HepG2 (cell line): ENCODE results near the gene THBS4. TPM values are rescaled to one million over a fixed set of nuclear protein-coding genes. Genes with fewer than 3 reads are reported as not detected.
A peak's percentile ranks its signal among the peaks of the same experiment; 100 is the strongest.

ENCODE experiments used
- EHMT2 ChIP-seq: fragments of 200-600 bp; sonication (generic); IDR thresholded peaks from 2 replicates; pipeline ENCODE4 v1.7.0; 2017; ENCODE audit warnings: antibody characterized with exemption, low read depth, low read length, borderline replicate concordance
- ELF3 ChIP-seq: IDR thresholded peaks from 2 replicates; pipeline ENCODE4 v1.6.1; 2016; ENCODE audit warnings: missing genetic modification reagents, missing compliant biosample characterization
- KLF15 ChIP-seq: sonication (generic); formaldehyde crosslinking; IDR thresholded peaks from 2 replicates; pipeline ENCODE4 v1.8.1; 2023; ENCODE audit warnings: borderline replicate concordance, mild to moderate bottlenecking, inconsistent platforms, missing genetic modification reagents, mixed read lengths
- MAFK ChIP-seq, 2 experiments: IDR thresholded peaks in 1 of 2; conservative IDR thresholded peaks in 1 of 2; 2 replicates each; pipeline ENCODE4 v1.6.1; 2011; ENCODE audit warnings: improper control_type of control experiment in 2 of 2, low read length in 2 of 2
- RNF2 ChIP-seq: fragments of 450-650 bp; conservative IDR thresholded peaks from 2 replicates; pipeline ENCODE4 v1.6.1; 2016; ENCODE audit warnings: low read depth
- TBL1XR1 ChIP-seq: fragments of 150-350 bp; IDR thresholded peaks from 2 replicates; pipeline ENCODE4 v1.6.1; 2014; ENCODE audit warnings: borderline replicate concordance, low read length; ENCODE audit not compliant: partially characterized antibody
- U2AF1 ChIP-seq: fragments of 200-400 bp; formaldehyde crosslinking; optimal IDR thresholded peaks from 2 replicates; pipeline ENCODE3; 2017; ENCODE audit warnings: mild to moderate bottlenecking, low read depth, low read length
- ZBTB40 ChIP-seq, 2 experiments: fragments of 450-650 bp in 1 of 2; sonication (generic) in 1 of 2; formaldehyde crosslinking in 1 of 2; IDR thresholded peaks; 2 replicates each; pipeline versions ENCODE4 v1.6.1 to v1.8.0; 2016 to 2022; ENCODE audit warnings: antibody characterized with exemption in 1 of 2, mild to moderate bottlenecking in 1 of 2, missing genetic modification reagents in 1 of 2
- ZBTB42 ChIP-seq: sonication (generic); formaldehyde crosslinking; IDR thresholded peaks from 2 replicates; pipeline ENCODE4 v1.5.0; 2020; ENCODE audit warnings: mild to moderate bottlenecking, missing genetic modification reagents
- ZNF501 ChIP-seq: sonication (generic); formaldehyde crosslinking; IDR thresholded peaks from 2 replicates; pipeline ENCODE4 v1.5.1; 2020; ENCODE audit warnings: mild to moderate bottlenecking, moderate library complexity, missing genetic modification reagents
- ZNF605 ChIP-seq: sonication (generic); formaldehyde crosslinking; IDR thresholded peaks from 2 replicates; pipeline ENCODE4 v1.8.0; 2022; ENCODE audit warnings: mild to moderate bottlenecking, missing genetic modification reagents
- ZNF619 ChIP-seq: sonication (generic); formaldehyde crosslinking; IDR thresholded peaks from 2 replicates; pipeline ENCODE4 v1.4.0; 2020; ENCODE audit warnings: mild to moderate bottlenecking, missing genetic modification reagents
- polyA plus RNA-seq, 8 experiments: library from polyadenylated mRNA; depleted of rRNA in 3 of 8; stranded (reverse) in 7 of 8; unstranded in 1 of 8; fragments of >200 nt; fragmentation: Illumina TruSeq in 4 of 8; extraction: Trizol in 4 of 8; gene quantifications; 2 replicates each; pipeline versions ENCODE4 v1.2.1 to v1.2.3, GENCODE V29; 2011 to 2016; ENCODE audit warnings: low read depth in 4 of 8, missing spikeins in 1 of 8, mixed read lengths in 1 of 8; ENCODE audit not compliant: insufficient read depth in 1 of 8
- total RNA-seq, 5 experiments: library from RNA; depleted of rRNA; stranded (reverse); fragments of >200 nt; fragmentation: Illumina TruSeq; extraction: Trizol; gene quantifications; 2 replicates each; pipeline ENCODE4 v1.2.3, GENCODE V29; 2016; ENCODE audit warnings: low read depth in 1 of 5
- TF ChIP-seq, protein P1 (sequence below): IDR thresholded peaks from 2 replicates; pipeline ENCODE4 v1.6.1; 2018; ENCODE audit warnings: missing genetic modification reagents, mild to moderate bottlenecking, missing compliant biosample characterization

THBS4 gene
- total and polyA plus RNA-seq, 2 of the 13 experiments (the other 11 are each of a cell fraction or from before 2014, with no cell fraction given): 0.60 to 1.2 TPM

DNA sequence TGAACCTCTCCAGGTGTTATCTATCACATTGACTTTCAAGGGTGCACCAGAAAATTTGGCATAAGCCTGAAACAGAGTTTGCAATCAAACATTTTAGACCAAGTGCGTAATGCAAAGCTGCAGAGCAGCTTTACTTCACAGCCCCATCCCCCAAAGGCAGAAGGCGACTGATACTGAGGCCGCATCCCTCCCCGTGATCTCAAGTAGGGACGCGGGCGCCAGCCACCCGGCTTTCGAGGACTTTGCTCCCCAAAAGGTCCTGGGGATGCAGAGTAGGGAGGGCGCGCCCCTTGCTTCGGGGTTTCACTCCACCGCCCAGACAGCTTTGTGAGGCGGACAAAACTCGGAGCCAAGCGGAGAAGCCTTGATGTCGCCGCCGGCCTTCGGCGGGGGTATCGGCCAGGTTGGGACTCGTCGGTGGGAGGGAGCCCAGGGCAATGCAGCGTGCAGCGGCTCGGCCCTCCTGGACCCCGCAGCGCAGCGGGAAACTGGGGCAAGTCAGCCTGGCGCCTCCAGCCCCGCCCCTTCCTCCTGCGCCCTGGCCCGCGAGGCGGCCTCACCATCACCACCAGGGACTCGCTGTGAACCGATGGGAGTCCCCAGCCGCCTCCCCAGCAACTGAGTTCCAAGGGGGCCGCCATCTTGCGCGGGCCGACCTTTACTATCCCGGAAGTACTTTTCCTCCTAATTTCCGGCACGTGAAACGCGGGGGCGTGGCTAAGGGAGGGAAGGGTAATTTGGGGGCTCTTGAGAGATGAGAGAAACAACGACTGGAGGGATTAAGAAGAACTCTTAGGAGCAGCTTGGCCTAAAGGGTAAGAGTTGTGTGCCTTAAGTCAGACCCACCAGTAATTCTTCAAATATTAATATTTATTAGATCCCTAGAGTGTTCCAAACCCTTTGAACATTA lies 44.3 kb upstream of the THBS4 start, which contains the start of gene MTX3 (continued):
- TF ChIP-seq ZBTB40 (IDR thresholded peaks at IDR 0.05): peak; percentile 69
- peak; percentile 81 for TF ChIP-seq ZBTB40 (CRISPR knock-in tag; IDR thresholded peaks at IDR 0.05)
- no peak for TF ChIP-seq ZNF619 (CRISPR knock-in tag)
- TF ChIP-seq, protein P1, sequence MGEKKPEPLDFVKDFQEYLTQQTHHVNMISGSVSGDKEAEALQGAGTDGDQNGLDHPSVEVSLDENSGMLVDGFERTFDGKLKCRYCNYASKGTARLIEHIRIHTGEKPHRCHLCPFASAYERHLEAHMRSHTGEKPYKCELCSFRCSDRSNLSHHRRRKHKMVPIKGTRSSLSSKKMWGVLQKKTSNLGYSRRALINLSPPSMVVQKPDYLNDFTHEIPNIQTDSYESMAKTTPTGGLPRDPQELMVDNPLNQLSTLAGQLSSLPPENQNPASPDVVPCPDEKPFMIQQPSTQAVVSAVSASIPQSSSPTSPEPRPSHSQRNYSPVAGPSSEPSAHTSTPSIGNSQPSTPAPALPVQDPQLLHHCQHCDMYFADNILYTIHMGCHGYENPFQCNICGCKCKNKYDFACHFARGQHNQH (CRISPR knock-in tag): peak; percentile 84; the same call in 1 of the 2 replicates
- 0 out of 2 replicates have a peak, but pooled peaks have one; percentile 63 for TF ChIP-seq ZBTB42 (CRISPR knock-in tag)
- peak; percentile 95 for TF ChIP-seq ZNF605
- TF ChIP-seq ELF3 (CRISPR knock-in tag): 0 out of 2 replicates have a peak, but pooled peaks have one; percentile 33
- peak; percentile 91 for TF ChIP-seq ZNF501 (CRISPR knock-in tag)
- TF ChIP-seq KLF15: no peak
- TF ChIP-seq MAFK (conservative IDR thresholded peaks at IDR 0.05 in 1 of 2, IDR thresholded peaks at IDR 0.05 in 1 of 2; ENCODE audit: low read length in 2 of 2): no peak
- peak; percentile 17 for TF ChIP-seq TBL1XR1
- TF ChIP-seq EHMT2: peak; percentile 97
- peak; percentile 35 for TF ChIP-seq U2AF1
- 0 out of 2 replicates have a peak, but pooled peaks have one; percentile 40 for TF ChIP-seq RNF2
